GM19238 (cell line): ENCODE results near the gene SMCO2.
"Not testable (repeated sequence)": the region's sequence is repeated elsewhere in the genome, so short reads cannot be mapped to it uniquely, and the experiment has no call there.

Experiments used
- DNase-seq: peaks from one replicate; pipeline ENCODE4 v3.0.0; 2011; ENCODE audit warnings: low spot score; ENCODE audit not compliant: insufficient read length

Gene SMCO2

DNA sequence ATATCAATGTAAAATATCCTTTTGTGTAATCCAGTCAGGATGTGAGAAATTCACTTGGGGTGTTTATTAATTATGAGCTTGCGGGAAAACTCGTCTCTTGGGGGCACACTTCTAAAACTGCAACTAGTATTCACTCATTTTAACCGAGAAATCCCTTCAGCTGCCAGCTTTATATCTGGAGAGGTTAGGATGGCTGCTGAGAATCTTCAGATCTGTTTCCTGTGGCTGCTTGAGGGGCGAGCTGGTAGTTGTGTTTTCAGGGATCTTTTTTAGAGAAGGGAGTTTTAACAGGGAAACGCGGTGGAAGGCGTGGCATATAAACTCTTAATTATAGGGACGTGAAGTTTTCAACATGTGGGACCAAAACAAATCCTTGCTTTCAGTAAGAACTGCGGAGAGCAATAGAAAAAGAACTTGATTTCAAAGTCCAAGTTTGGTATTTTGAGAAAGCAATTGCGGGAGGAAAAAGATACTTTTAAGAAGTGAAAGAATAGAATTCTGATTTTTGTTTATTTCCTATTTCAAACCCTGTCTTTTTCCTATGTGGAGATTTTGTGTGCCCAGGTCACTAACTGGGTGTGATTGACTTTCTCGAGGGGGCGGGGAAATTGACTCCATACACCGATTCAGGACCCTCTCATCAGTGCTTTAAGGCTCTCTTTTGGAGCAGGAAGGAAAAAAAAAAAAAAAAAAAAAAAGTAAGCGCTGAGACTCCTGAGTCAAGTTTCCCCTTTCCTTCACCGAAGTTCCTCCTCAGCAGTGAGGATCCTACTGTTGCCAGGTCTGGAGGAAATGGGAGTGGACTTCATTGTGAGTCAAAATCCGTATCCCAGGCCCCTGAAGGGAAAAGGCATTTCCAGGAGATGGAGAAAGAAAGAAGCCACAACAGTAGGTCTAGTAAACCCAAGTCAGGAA is 78.6 kb downstream of the SMCO2 start:
- DNase-seq = no peak

DNA sequence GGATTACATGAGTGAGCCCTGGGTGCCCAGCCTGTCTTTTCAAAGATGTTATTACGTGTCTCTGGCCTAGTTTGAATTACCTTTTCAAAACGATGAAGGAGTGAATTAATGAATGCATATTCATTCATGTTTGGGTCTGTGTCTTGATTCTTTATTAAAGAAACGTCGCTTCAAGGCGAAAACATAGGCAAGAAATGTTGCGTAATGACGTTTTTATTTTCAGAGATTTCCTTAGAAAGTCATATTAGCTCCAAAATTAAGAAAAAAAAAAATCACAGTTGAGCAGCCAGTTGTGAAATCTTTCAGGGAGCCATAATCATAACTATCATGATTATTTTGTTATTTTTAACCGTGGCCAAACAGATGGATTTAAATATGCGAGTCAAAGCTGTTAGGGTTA is 81.0 kb downstream of the SMCO2 start:
- no peak for DNase-seq

DNA sequence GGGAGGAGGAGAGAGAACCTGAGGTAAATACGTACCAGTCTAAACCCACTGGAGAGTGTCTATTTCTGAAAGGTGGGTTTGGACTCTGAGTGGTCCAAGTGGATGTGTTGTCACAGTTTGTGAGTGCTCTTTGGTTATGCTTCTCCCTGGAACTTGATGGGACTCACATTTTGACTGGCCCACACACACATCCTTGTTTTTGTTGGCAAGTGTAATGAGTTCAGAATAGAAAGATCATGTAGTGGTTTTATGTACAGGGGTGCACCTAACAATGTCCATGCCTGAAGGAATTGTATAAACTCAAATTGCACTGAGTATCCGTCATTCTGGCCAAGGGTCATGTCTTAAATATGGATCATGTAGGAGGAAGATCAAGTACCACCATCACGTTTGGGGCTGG is 82.3 kb downstream of the SMCO2 start:
- DNase-seq = no peak

DNA sequence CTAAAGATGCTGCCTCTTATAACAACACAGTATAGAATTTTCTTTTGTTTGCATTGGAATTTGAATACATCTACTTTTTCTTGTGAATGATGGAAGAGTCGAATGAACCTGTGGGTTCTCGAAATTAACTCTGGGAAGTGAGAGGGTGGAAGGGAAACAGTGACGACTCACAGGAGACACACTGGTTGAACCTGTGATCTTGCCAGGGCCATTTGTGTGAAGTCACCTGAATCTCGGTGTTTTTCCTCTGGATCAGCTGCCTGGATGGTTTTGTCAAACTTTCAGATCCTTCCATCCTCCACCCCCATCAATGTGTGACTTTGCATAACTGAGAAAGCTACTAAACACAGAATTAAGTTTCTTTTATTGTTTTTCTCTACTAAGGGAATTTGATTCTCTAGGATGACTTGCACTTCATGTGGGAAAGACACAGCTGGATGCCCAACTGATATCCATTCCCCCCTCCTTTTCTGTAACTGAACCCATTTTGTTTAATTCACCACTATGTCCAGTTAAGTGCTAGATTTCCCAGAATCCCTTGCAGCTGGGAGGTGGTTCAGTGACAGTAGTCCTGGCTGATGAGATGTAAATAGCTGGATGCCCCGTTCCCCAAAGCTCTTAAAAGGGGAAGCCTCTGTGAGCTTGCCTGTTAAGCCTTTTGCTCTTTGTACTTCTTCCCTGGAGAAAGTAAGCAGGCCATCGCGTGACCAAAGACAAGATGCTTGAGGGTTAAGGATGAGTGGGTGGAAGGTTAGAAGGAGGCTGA is 83.8 kb downstream of the SMCO2 start:
- no peak for DNase-seq

DNA sequence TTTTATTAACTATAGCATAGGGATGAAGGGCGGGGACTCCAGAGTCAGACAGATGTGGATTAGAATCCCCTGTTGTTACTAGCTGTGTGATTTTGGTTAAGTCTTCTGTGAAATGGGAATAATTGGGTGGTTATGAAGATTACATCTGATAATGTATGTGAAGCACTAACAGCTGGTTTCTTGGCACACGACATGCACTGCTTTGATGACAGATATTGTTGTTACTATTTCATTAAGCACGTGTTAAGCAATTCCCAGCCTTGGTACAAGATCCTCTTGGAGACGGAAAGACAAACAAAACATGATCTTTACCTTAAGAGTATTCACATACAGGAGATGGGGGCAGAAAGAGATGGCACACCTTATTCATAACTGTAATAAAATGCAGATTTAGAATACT is 85.4 kb downstream of the SMCO2 start:
- no peak for DNase-seq

DNA sequence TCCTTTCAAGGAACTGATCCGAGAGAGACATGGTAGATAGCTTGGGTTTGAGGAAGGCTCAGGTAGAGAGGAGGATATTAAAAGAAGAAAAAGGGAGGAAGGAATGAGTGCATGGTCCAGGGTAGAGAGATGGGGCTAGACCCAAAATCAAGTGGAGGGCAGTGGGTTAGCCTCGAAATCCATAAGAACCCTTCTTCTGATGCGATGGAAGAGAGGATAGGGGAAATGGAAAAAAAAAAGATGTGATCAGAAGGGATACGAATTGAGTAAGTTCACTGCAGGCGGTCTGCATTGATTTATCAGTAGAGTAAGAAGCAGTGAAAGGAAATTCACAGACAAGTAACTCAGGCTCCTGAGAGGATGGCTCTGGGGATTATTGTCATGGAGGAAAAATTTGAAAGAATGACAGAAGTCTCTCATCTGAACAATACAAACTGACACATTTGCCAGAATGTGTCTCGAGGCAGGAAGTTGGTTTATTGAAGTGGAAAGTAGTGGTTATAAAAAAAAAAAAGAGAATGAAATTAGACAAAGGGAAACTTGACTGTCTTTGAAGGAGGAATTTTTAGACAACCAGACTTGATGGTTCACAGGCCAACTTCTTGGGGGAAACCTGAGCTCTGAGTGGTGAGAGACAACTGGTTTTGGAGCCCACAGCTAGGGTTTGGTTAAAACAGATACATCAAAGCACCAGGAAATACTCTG is 87.7 kb downstream of the SMCO2 start:
- no peak for DNase-seq

DNA sequence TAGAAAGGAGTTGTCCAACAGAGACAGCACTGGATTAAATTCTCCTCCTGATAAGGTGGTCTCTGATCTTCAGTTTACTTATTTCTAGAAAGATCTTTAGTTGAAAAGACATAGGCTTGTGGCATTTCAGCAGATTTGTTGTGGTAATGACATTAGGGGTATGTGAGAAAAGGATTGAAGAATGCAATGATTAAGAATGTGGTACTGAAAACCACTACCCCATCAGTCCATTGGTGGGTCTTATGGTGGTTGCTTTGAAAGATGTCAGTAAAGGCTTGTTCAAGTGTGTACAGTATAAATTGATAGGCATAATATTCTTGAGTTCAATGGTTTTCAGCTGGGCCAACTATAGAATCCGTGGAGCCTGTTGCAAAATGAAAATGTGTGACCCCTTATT is 88.2 kb downstream of the SMCO2 start:
- no peak for DNase-seq

DNA sequence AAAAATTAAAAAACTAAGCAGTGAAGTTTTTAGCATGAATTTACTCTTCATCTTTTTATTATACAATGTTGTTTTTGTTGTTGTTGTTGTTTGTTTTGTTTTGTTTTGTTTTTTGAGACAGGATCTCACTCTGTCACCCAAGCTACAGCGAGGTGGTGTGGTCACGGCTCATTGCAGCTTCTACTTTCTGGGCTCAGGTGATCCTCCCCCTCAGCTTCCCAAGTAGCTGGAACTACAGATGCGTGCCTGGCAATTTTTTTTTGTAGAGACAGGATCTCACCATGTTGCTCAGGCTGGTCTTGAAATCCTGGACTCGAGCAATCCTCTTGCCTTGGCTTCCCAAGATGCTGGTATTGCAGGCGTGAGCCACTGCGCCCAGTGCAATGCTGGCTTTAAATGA is 88.8 kb downstream of the SMCO2 start:
- DNase-seq = no peak

DNA sequence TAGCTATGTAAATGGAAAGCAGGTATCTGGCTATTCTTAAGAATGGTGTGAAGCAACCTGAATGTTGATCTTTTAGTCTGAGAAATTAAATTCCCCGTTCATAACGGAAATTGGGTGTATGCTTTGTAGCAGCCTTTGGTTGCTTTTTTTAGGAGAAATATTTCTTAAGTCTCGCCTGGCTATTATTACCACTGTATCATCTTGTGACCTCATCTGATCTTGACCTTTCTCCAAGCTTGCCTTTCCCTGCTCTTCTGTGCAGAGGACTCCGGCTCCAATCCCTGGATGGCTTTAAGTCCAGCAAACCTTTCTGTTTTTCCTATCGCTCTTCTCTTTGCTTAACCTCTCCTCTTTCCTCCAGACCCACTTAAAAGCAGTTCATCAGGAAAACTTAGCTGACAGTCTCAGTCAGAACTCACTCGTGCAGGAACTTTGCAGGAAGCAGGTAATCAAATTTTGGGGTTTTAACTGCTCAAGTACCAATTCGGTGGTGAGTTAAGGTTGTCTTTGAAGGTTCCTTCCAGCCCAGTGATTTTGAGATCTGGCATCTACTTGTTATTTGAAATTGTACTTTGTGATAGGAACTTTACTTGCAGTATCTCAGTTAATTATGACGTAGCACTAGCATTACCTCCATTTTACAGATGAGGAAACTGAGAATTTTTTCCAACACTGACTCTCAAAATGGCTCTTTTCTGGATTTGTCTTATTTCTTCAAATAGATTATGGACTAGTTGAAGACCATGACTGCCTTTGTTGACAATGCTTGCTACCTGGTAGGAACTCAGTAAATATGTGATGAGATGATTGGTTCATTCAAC is 91.5 kb downstream of the SMCO2 start:
- DNase-seq = no peak

DNA sequence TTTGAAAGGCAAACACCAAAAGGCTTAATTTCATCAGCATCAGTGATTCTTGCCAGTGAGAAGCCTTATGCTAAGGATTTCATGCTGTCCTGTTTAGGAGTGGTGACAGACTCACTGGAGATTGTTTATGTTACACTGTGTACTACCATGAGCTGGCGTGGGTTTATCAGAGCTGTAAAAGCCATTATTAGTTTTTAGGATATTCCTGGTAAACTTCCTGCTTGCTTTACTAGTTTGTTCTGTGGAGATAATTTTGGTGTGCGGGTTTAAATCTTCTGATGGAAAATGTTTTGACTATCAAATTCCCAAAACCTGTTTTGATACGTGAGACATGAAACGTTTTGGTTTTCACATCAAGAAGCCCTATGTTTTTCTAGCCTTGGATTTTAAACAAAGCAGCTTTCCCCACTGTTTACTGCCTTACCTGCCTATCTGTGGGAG is 92.7 kb downstream of the SMCO2 start:
- DNase-seq = no peak

DNA sequence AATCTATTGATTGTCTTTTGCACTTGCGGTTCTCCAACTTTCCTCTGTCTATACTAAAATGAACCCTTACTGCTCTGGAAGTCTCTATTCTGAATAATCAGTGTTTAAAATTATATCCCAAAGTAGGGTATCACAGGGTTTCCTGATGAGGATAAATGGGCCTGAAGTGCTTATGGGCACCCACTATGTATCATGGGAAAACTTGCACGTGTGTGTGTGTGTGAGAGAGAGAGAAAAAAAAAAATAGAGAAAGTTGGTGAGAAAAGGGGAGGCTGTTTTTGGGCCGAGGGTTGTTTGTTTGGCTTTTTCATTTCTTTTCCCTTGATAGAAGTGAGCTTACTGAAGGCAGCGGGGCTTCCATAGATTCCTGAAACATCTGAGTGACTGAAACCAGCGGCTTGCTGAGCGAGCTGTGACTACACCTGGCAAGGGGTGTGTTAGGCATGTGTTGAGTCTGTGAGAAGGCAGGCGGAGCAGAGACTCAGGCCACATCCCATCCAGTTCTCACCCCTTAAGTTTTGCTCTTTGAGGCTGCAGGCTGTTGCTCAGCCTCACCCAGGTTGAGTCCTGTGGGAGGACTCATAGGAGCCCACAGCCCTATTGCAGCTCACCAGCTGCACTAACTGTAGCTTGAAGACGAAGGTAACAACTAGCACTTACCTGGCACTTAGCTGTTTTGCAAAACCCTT is 94.6 kb downstream of the SMCO2 start:
- no peak for DNase-seq

DNA sequence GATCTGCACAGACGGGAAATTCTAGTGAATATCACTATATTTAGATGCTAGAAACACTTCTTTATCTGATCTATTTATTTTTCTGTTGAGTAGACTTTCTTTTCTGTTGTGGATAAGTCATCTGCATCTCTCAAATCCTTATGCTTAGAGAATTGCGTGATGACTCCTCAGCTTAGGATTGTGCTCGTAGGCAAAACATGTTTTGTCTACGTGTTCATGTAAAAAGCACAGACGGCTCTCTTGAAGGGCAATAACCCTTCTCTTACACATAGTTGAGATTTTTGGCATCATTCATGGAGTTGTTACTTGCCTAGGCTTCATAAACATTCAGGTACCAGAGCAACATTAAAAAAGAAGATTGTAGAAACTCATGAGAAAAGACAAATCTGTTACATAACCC is 96.1 kb downstream of the SMCO2 start:
- no peak for DNase-seq

DNA sequence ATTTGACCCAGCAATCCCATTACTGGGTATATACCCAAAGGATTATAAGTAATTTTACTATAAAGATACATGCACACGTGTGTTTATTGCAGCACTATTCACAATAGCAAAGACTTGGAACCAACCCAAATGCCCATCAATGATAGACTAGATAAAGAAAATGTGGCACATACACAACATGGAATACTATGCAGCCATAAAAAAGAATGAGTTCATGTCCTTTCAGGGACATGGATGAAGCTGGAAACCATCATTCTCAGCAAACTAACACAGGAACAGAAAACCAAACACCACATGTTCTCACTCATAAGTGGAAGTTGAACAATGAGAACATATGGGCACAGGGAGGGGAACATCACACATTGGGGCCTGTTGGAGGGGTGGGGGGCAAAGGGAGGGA is 98.3 kb downstream of the SMCO2 start:
- DNase-seq = not testable (repeated sequence)

DNA sequence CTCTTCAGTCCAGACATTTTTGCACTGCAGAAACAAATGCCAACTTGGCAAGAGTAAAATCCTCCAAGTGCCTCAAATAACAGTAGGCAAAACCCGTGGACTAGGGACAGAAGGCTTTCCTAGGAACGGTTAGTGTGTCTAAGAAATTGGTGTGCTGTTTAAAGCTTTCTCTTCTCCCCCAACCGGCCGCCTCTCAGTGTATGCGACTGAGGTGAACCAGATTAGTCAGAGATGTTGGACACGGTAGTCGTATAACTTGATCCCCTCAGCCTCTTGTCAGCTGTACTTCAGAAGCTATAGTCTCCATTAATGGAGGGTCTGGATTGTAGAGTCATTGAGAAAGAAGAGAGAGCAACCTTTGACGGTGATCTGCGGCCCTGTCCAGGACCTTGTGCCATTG is 99.1 kb downstream of the SMCO2 start:
- no peak for DNase-seq

DNA sequence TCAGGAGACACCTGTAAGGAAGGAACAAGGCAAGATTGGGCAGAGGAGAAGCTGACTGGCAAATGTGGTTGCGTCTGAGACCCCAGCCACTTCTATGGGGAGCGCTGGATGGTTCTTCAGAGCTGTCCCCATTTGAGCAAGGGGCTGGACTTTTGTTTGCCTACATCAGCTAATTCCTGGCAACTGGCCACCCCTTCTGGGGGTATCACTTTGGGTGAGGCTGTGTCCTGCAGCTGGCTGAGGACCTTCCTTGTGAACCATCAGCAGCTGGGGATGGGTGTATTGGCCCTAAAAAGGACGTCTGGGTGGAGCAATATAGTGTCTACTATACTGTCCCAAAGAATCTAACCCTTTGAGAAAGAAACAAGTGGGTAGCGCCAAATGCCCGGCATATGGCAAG is 101.1 kb downstream of the SMCO2 start:
- no peak for DNase-seq

DNA sequence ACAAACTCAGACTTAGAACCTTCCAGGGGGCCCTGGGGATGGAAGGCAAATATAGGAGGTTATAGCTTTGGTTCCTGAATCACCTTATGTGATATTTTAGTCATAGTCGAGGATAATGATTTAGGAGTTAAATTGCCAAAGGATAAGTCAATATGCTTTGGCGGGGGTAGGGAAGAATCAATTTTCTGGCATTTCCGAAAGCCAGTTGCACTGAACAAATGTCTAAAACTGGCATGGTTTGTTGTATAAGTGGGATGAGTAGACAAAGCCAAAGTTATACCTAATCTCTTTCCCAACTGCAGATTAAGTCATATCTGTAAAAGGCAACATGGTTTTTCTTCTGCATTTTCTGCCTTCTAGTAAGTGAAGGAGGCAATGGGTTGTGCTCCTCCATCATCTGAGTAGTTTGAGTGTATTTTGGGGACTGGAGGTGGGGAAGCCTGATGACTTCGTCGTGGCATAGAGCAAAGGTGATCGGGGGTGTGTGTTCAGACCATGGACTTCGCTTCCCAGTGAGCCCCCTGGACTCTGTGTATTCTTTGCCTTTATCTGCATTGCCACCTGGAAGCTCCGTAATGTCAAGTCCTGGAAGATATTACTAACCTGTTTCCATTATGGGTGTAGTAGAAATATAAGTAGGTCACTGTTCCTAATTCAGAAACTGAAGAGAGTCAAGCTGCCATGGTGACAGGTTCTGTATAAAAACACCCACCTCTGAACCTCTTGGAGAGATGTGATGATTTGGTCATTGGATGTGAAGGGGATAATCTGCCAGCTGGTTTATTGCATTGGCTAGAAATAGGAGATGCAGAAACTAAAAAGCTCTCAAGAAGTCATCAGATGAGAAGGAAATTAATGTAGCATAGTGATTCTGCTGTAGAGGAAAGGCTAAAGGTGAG is 102.0 kb downstream of the SMCO2 start:
- DNase-seq = no peak

DNA sequence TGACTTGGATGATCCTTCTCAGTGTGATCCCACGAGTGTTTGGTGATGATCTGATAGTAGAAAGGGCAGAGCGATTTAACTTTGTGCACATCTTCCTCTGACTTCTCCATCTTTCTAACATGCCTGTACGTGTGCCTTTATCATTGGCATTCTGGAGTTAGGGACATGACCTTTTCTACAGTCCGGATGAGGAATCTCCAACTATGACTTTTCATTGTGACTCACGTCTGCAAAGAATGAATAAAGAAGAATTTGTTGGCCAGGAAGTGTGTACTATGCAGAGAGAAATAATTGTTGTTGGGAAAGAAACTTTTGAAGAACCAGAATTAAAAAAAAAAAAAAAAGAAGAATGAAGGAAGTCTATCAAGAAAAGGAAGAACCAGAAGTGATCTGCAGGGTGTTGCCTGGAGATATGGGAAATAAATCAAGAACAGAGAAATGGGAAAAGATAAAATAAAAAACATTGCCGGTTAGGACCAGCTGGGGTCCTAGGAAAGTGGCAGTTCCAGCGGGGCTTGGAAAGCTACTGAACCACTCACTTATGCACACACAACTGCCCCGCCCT is 102.8 kb downstream of the SMCO2 start:
- no peak for DNase-seq

DNA sequence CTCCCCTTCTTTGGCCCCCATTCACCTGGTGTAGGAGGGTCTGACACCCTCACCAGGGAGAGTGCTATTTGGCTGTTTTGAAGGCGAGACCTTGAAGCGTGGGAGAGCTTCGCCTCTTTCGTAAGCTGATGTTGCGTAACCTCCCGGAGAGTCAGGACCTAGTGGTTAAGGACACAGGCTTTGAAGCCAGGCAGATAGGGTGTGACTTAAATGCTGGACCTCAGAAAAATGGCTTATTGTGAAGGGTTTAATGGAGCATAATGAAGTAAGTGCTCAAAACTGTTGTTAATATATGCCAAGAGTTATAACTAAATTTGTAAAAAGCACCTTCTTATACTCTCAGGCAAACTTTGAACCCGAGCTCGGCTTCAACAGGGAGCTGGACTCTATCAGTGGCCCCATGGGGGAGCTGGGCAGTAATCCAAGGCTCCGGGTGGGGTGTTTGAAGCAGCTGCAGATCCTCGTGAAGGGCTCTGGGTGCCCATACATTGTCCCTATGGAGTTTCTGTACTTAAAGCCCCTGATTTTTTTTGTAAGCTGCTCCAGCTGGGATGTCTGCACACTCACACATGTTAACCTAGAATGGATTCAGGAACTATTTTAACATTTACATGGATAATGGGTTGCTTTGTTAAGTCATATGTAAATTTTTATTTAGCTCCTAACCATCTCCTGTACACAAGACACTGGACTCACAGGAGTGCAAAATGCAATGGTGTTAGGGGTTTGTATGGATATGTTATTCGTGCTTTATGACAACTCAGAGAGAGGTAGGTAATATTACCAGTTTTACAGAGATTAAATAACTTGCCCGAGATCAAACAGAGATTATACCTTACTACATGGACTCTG is 103.5 kb downstream of the SMCO2 start:
- DNase-seq = no peak
